ENCODE measurements around the gene CAMK1D.
"Not testable (repeated sequence)": the region's sequence is repeated elsewhere in the genome, so short reads cannot be mapped to it uniquely, and the experiment has no call there.

The CAMK1D gene

DNA sequence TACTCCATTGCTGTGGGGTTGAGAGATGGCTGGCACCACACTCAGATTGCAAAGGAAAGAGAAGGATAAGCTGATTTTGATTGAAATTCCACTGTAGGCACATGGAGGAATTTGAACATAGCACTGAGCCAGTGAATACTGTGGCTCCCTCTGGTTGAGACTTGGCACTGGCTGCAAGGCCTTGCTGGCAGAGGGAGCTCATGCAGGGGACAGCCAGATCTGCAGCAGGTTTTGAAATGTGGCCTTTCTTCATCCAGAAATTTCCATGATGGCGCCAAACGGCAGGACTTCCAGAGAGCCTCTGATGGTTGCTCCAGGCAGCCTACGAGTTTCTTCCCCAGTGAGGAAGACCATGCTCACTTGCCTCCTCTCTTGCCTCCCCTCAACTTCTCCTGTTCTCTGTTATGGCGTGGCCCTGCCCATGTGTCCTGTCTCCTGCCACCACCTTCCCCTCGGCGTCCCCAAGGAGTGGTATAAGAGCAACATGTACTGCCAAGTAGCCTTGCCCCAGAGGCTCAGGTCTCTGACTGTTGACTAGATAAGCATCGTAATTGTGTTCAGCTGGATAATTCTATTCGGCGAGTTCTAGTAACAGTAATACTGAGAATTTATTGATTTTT lies 386.6 kb downstream of the CAMK1D start:
- no peak for DNase-seq

DNA sequence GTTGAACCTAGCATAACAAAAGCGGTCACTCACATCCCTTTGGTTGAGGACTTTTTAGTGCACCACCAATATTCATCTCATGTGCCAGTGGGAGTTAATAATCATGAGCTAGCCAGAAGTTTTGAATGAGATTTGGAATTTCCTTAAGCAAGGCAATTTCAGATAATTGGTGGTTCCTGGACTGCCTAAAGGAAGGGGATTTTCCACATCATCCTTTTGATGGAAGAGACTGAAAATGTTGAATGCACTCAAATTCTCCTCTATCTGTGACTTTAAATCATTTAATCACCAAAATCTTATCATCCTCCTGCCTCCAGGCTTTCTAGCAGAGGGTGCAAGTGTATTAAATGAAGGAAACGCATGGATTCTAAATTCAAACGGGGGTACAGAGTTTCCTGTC lies 391.5 kb downstream of the CAMK1D start:
- DNase-seq, result no peak

DNA sequence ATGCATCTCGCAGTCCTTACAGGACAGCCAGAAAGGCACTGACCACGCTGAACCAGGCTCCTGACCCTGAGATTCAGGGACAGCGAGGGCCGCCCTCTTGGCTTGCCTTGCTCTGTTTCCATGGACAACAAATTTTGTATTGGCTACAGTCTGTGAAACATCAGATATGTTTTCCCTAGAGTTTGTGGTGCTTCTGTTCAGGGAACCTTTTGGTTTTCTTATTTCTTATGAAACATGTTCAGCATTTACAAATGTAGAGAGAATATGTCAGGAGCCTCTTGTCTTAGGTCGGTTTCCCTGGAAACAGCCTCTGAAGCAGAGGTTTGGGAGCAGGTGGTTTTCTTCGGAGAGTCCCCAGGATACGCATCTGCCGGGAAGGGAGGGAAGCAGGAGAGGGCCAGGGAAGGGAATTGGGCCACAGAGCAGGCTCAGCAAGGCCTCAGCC lies 392.0 kb downstream of the CAMK1D start:
- DNase-seq, result no peak

DNA sequence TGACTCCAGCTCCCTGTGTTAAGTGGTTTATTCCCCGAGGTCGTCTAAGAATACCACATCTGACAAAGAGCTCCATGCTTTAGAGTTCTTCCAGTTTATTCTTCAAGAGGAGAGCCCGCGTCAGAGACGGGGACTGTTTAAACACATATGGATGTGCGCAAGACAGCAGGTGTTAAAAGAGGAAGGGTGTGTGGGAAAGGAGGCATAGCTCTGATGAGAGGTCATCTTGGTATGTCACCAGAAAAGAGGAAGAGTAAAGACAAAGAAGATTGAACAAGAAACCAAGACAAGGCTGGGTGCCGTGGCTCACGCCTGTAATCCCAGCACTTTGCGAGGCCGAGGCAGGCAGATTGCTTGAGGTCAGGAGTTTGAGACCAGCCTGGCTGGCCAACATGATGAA lies 393.4 kb downstream of the CAMK1D start:
- DNase-seq, result no peak

DNA sequence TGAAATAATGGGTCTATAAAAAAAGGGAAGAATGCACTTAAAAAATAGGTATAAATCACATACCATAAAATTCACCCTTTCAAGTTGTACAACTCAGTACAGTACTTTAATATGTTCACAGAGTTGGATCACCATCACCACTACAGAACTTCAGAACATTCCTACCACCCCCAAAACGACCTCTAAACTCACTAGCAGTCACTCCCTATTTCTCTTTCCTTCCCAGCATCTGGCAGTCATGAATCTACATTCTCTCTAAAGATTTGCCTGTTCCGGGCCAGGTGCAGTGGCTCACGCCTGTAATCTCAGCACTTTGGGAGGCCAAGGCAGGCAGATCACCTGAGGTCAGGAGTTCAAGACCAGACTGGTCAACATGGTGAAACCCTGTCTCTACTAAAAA lies 394.1 kb downstream of the CAMK1D start:
- not testable (repeated sequence) for DNase-seq

DNA sequence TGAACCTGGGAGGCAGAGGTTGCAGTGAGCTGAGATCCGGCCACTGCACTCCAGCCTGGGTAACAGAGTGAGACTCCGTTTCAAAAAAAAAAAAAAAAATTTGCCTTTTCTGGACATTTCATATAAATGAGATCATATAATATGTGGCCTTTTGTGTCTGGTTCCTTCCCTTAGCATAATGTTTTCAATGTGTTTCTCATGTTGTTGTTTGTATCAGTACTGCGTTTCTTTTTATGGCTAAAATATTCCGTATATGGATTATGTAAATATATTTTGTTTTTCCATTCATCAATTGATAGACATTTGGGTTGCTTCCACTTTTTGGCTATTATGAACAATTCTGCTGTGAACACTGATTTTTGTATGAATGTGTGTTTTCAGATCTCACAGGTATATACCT lies 394.6 kb downstream of the CAMK1D start:
- no peak for DNase-seq

DNA sequence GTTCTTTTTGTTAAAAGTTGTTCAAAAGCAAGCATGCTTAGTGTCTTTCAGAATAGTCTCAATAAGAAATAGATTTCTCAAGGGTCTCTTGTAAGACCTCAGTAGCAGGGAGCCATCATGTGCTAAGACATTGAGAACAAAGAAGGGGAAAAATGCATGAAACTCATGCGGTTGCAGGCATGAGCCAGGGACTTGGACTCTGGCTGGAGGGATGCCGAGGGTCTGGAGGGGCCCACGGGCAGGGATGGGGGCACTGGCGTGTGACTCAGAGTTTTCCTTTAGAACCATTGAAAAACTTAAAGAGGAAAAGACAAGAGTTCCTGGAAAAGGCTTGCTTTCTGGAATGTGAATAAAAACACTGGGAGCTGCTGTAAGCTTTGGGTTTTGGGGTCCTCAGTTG lies 398.8 kb downstream of the CAMK1D start:
- DNase-seq, result no peak

DNA sequence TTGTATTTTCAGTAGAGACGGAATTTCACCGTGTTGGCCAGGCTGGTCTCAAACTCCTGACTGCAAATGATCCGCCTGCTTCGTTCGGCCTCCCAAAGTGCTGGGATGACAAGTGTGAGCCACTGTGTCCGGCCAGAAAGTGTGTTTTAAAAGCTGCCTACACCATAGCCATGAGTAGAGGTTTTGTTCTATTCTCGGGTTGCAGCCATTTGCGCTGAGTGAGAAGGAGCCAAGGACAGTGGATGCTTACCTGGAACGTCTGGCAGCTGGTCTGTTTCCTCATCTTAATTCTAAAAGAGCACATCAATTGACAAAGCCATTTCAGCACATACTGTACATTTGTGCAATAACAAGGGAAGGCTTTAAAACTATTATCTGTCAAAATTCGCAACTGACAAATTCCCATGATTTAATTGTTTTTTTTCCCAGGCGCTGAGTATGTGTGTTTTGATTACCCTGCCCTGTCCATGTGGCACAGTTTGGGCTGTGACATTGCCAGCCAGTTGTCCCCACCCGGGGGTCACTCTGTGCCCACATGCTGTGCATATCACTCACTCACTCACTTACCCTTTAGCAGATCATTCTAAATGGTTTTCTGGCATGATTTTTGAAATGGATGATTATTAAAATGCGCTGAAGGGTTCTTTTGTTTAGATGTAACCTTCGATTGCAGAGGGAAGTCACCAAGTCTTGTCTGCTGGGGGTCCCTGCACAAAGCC lies 400.6 kb downstream of the CAMK1D start:
- DNase-seq, result no peak

DNA sequence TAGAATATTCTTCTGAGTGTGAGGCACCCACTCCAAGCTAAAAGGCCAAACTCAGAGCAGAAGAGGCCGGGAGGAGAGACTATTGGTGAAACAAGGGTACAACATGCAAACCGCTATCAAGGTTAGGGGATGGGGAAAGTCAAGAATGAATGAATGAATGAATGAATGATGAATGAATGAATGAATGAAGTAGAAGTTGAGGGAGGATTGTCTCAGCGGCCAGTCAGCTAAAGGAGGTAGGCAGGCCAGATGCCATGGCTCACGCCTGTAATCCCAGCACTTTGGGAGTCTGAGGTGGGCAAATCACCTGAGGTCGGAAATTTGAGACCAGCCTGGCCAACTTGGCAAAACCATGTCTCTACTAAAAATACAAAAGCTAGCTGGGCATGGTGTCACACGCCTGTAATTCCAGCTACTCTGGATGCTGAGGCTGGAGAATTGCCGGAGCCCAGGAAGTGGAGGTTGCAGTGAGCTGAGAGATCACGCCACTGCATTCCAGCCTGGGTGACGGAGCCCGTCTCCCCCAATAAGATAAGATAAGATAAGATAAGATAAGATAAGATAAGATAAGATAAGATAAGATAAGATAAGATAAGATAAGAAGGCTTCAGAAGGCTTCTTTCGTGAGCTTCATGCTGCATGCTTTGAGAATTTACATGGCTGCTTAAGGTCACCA lies 401.3 kb downstream of the CAMK1D start:
- DNase-seq, result no peak

DNA sequence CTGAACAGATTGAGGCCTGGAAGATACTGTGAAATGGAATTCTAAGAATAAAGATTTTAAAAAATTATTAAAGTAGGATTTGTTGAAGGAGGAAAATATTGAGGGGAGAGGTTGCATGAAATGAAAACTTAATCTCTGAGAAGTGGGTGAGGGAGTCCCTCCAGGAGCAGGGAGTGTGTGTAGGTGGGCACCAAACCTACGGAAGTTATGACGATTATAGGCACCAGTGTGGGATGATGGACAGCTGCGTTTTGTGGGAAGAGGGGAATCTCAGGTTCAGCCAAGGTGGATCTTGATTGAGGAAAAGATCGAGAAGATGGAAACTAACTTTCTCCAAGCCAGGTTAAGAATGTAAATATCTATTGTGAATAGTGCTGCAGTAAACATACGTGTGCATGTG lies 405.7 kb downstream of the CAMK1D start:
- no peak for DNase-seq

DNA sequence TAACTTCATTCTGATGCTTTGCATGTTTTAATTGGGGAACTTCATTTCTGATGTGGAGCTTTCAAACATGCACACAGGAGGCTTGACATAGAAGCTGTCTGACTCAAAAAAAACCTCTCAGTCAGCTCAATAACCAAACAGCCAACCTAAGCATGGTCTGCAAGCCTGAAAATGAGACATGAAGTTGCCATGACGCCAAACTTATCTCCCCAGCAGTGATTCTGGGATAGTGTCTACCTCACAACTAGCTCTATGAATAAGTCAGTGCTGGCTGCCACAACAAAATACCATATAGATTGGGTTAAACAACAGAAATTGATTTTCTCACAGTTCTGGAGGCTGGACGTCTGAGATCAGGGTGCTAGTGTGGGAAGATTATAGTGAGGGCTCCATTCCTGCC lies 408.0 kb downstream of the CAMK1D start:
- DNase-seq, result no peak

DNA sequence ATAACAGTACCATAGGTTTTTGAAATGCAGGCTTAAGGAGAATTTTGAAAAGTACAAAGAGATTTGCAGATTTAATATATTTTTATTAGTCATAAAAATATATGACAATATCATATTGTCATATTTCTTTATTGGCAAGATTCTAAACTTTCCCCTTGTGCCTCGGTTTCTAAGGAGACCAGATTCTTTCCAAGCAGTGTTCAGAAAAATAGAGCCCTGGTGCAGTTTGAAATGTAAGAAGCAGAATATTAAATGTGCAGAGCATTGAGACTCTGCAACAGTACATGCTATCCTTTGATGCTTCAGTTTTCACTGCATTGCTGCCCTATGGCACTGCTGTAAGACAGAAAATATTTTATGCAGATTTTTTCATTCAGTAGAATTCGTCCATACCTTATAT lies 408.9 kb downstream of the CAMK1D start:
- no peak for DNase-seq

DNA sequence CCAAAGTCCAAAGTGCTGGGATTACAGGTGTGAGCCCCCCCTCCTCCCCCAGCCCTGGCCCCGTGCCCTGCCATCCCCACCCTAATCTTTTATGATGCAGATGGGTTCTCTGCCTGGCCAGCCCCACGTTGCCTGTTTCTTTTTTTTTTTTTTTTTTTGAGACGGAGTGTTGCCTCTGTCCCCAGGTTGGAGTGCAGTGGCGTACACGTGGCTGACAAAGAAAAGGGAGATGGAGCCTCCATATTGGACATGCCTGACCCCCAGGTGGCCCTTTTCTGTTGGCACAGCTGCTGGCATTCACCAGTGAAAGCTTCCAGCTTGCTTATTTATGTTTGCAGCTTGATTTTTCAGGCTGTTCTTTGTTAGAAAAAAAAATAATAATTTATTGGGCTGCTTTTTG lies 416.9 kb downstream of the CAMK1D start:
- DNase-seq, result no peak

DNA sequence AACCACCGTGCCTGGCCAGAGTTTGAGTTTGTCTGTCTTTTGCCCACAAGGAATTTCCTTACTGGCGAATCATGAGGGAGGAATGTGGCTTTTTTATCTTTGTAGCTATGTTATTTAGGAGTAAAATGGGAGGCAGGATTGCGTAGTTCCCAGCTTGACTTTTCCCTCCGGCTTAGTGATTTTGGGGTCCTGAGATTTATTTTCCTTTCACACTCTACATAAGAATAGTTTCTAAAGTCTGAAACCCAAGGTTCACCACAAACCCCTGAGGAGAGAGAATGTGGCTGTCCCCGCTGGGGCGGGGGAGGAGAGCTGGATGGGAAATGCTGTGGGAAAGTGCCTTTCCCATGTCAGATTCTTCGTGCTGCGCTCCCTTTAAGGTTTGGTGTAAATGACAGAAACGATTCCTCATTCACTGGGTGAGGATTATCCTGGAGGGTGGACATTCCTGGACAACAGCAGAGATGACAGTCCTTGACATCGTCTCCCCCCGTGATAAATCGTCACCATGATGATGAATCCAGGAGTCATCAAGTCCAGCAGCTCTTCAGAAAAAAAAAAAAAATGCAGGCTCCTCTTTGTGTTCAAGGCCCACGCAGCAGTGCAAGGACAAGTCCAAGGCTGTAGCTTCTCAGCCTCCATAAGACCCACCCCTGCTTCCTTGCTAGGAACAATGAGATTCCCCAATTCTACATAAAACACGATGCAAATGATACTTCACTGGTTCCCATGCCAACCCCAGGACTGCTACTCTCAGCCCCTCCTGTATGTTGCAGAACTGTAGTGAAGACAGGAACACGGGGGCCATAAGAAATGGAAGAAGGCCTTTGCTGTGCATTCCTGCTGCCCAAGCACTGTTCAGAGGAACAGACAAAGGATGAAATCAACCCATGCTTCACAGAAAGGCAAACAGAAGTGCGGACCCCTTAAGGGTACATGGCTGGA lies 419.1 kb downstream of the CAMK1D start:
- DNase-seq, result no peak

DNA sequence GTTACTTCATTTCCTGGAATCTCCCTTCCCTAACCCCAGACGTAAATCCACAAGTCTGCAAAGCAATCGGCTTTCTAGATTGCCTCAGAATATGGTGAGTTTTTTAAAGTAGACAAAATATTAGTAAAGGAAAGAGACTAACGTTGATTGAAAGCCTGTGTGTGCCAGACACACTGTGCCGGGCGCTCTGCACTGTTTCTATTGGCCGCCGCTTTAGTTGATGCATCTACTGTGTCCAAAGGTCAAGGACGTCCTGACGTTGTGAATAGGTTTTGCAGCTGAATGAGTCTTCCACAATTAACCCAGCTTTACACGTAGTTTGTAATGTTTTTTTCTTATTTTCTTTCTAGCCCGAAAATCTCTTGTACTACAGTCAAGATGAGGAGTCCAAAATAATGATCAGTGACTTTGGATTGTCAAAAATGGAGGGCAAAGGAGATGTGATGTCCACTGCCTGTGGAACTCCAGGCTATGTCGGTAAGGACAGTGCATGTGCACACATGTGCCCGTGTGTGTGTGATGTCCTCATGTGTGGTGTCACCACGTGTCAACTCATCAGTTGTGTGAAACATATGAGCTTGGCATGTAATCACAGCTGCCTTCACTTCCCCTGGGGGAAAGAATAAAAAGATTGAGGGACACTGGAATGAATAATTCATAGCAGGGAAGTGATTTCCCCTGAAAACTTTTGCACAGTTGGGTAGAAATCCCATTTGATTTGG lies 420.1 kb downstream of the CAMK1D start:
- no peak for DNase-seq

DNA sequence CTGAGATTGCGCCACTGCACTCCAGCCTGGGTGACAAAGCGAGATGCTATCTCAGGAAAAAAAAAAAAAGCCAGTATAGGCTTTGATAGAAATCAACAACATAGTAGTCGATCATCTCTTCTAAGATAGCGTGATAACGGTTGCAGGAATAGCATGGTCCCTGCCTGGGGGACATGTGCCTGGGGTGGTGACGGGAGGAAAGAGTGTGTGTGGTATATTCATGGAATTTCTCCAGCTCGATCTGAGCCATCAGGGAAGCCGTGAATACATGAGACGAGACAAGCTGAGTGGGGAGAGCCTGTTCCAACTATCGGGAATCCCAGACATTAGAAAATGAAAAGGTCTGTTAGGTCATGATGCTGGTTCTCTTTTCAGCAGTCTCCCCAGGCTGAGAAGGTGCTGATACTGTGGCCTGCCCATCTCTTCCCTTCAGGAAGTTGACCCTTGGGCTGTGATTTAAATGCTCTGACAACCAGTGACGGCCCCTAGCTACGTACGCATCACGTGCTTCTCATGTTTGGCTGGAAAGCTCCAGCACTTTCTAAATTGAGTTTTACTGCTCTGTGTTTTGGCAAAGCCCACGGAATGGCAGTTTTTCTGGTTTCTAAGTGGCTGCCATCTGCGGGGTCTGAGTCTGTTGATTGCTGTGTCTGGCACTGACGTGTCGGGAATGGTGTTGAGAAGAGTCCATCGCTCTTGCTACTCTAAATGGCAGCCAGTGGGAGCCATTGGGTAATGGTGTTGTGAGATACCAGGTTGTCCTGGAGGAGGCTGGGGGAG lies 422.8 kb downstream of the CAMK1D start:
- DNase-seq, result no peak

DNA sequence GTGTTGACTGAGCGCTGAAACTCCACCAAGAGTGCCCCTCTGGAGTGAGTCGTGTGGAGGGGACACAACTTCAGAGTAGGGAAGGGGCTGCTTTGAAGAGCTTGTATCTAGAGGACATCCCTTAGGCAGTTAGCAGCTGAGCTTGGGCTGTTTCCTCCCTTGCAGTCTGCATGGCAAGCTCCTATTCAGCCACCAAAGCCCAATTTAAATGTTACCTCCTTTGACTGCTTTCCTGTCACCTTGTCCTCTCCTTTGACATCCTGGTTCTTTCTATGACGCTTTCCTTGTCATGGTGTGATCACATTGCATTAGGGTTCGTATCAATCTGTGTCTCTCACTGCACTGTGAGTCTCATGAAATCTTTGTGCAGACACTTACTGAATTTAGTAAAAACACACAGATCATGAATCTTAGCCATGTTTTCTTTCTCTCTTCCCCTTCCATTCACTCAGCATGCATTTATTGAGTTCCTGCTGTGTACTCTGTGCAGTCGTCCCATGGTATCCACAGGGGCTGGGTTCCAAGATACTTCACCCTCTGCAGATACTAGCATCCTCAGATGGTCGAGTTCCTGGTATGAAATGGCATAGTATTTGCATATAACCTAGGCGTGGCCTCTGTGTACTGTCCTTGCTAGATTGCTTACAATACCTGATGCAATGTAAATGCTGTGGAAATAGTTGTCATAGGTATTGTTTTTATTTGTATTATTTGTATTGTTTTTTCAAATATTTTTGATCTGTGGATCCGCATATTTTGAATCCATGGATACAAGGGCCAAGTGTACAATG lies 423.6 kb downstream of the CAMK1D start:
- no peak for DNase-seq

DNA sequence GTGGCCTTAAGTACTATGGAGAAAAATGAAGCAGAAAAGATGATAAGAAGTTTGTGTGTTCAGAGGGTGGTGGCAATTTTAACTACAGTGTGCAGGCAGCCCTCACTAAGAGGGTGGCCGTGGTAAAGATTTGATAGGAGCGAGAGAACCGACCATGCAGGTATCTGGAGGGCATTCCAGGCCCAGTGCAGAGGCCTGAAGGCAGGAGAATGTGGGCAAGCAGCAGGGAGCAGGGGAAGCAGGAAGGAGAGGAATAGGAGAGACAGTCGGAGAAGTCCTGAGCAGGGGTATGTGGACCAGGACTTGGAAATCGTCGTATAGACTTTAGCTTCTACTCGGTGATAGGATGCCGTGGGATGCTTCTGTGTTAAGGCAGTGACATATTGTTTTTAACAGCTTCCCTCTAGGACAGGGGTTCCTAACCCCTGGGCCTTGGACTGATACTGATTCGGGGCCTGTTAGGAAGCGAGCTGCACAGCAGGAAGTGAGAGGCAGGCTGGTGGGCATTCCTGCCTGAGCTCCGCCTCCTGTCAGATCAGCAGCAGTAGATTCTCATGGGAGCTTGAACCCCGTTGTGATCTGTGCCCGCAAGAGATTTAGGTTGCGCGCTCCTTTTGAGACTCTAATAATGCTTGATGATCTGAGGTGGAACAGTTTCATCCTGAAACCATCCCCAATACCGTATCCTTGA lies 425.0 kb downstream of the CAMK1D start:
- DNase-seq, result no peak

DNA sequence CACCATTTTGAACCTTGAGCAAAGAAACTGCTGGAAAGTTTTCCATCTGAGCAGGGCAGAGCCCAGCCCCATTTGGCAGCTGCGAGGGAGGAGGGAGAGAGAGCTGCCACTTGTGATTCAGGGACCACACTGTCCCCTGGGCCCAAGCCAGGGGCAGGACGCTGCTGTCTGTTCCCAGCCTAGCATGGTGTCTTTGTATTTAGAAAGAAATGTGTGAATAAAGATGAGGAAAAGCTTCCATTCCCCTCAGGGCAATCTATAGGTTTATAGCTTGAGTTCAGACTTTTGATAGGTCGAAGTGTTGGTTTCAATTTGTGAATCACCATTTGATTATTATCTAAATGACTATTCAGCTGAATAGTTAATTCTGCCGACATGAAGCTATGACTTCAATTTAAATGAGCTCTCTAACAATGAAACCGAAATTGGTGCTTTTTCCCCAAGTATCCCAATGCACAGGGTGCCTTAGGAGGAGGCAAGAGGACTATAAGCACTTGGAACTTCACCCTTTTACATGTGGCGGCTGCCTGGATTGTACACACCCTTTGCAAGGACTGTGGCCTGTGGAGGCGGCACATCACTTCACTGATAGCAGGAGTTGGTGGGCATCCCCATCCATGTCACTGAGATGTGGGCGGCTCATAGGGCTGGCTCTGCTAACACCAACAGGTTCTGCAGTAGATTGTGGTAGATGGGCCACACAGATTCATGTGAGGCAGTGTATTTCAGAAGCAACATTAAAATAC lies 428.7 kb downstream of the CAMK1D start:
- DNase-seq, result no peak
